Effector CD8-positive, alpha-beta T cell (primary cell): Measurements from ENCODE around the gene PDZD2.

Experiments
- DNase-seq: peaks from one replicate; lab custom pipeline; 2025; lab: John Stamatoyannopoulos, UW

PDZD2 gene

DNA sequence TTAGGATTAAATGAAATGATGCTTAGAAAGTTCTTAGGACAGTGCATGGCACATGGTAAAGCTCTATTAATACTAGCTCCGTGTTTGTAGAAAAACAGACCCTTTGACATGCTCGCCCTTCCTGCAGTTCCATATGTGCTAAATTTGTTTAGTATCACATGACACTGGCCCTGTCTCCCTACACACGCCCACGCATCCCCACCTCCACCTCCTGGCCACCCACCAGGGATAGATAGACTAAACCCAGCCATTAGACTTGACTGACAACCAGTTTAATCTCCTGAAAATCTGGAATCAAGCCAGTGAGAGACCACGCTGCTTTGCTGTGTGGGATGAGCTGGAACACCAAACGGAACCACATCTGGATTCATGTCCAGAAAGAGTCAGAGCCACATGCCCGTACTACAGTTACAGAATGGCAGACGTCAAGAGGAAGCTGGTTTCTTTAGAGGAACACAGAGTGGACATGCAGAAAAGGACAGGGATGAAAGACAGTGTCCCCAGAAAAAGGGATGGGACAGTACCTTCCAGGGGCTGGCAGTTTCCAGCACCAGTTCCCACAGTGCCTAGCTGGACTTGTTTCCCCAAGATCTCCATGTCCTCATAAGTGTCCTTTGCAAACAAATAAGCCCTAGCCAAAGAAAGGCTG lies 186.1 kb downstream of the PDZD2 start:
- no peak for DNase-seq

DNA sequence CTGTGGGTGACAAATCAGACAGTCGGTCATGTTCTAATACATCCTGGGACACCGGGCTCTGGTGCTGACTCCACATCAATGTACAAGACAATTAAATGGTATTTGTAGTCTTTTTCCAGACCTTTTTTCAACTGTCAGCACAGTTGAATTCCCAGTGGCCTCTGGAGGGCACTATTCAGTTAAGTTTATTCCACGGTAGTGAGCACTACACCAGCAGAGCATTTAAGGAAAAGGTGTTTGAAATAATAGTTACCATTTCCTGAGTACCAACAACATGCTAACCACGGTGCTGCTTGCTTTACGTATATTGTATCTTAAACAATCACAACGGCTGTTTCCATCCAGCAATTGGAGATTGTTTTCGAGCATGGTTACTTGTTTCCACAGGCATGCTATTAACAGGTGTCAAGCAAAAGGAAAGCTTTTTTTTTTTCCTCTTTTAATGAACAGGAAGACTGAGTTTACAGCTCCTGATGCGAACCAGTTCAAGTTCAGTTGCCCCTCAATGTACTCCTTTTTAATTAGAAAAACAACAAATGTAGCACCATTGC lies 186.7 kb downstream of the PDZD2 start:
- DNase-seq: no peak

DNA sequence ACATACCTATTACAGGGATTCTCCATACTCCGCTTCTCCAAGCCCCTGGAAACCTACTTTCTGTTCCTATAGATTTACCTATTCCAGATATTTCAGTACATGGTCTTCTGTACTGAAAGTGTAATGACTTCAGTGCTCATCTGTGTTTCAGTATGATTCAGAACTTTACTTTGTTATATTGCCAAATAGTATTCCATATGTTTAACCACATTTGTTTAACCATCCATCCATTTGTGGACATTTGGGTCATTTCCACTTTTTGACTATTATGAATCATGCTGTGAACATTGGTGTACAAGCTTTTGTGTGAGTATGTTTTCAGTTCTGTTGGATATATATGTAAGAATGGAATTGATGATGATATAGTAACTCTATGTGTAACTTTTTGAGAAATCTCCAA lies 188.9 kb downstream of the PDZD2 start:
- DNase-seq: no peak

DNA sequence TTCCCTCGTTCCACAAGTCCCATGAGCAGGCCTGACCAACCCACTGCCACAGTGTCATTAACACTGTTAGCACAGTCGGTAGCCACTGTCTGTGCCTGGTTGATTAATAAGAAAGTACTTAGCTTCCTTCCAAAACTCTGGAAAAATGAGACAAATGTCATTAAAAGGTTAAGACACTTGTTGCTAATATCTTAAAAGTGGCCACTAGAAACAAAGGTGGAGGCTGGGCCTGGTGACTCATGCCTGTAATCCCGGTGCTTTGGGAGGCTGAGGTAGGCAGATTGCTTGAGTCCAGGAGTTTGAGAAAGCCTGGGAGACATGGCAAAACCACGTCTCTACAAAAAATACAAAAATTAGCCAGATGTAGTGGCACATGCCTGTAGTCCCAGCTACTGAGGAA lies 194.0 kb downstream of the PDZD2 start:
- no peak for DNase-seq

DNA sequence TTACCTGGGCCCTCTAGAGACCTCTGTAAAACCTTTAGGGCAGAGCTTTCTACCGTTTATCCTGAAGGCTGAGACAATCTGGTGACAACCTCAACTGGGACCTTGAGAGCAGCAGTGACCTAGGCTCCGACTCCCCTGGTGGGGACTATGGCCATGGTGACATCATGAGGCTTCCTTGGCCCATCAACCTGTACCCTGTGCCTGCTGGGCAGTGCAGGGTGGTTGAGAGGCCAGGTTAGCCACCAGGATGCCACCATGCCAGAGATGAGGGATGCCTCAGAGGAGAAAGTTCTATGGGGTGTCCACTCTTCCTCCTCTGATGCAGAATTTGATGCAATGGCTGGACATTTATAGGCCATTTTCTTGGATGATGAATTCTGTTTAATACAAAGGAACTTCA lies 194.8 kb downstream of the PDZD2 start:
- no peak for DNase-seq

DNA sequence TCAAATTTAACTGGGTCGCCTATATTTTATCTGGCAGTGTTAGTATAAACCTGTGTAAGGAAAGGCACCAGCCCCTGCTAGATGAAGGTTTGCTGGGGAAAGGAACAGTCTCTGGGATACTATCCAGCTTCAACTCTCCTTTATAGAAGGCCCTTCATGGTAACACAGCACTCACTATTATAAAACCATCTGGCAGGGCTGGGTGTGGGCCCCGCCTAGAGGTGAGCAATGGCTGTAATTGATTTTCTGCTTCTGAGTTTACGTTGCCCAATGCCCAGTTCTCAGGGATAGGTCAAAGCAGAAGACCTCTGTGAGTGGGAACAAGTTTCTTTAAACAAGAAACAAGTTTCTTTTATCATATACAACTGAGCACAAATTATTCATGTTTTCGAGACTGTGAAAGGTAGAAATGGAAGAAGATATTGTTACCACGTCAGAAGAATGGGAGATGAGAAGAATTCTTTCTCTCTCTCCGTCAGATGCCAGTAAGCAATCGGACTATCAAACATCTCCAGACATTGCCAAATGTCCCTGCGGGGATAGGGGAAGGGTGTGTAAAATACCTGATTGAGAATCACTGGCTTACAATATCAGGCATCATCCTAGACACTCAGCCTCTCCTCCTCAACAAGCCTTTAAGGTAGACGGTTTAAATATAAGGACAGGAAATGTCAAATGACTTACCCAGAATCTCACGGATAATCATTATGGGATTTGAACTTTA lies 205.9 kb downstream of the PDZD2 start:
- DNase-seq: no peak

DNA sequence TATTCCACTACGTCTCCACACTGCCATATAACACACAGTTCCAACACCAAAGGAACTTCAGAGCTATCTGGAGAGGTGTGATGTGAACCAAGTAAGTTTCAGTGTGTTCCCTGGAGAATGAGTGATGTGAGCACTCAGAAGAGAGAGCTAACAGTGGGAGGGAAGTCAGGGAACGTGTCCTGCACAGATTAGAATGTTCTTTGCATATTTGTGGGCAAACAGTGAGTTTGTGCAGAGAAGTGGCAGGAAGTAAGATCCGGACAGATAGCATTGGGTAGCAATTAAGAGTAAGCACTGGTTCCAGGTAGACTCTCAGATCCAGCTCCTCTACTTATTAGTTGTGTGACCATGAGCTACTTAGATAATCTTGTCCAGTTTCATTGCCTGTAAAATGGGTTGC lies 206.4 kb downstream of the PDZD2 start:
- DNase-seq: no peak

DNA sequence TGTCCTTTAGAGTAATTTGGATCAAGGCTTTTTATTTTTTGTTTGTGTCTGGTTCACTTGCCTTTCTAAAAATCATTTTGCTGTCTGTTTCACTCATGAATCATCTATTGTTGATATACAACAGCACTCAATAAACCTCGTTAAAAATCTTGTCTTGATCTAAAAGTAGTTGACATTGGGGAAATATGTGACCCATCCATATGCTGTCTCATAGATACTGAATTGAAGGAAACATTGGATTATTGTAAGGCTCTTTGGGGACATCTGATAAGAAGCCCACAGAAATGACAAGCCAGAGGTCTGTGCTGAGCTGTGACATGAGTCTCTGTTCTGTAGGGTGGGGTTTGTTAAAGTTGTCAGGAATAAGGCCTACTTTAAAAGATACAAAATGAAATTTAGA lies 208.0 kb downstream of the PDZD2 start:
- no peak for DNase-seq

DNA sequence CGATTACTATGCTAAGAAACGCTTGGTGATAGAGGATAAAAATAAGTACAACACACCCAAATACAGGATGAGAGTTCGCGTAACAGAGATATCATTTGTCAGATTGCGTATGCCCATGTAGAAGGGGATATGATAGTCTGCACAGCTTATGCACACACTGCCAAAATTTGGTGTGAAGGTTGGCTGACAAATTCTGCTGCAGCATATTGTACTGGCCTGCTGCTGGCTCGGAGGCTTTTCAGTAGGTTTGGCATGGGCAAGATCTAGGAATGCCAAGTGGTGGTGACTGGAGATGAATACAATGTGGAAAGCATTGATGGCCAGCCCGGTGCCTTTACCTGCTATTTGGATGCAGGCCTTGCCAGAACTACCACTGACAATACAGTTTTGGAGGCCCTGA lies 208.4 kb downstream of the PDZD2 start:
- DNase-seq: no peak

DNA sequence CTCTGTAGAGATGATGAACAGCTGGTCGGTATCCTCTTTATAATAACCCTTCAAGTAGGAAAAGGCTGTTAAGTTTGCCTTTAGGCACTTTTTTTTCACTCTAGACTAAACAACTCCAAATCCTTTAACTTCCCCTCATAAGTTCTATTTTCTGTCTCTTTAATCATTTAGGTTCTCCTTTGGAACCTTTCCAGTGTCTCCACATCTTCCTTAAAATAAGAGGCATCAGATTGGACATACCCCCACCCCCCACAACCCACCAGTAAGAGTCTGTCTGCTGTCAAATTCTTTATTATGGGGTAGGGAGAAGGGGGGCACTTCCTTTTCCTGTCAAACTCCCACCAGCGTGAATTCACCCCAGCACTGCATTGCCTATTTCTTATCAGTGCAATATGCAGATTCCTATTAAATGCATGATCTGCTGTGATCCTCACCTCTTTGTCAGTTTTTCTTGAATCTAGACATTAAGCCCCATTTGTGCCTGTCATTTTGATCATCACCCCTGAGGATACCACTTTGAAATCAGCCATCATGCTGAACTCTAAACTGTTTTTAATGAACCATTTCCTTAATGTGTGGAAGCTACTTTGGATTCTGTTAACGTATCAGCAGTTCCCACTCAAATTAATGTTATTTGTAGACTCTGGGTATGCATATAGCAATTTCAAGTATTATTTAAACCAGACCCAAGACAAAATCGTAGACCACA lies 212.2 kb downstream of the PDZD2 start:
- DNase-seq: no peak

DNA sequence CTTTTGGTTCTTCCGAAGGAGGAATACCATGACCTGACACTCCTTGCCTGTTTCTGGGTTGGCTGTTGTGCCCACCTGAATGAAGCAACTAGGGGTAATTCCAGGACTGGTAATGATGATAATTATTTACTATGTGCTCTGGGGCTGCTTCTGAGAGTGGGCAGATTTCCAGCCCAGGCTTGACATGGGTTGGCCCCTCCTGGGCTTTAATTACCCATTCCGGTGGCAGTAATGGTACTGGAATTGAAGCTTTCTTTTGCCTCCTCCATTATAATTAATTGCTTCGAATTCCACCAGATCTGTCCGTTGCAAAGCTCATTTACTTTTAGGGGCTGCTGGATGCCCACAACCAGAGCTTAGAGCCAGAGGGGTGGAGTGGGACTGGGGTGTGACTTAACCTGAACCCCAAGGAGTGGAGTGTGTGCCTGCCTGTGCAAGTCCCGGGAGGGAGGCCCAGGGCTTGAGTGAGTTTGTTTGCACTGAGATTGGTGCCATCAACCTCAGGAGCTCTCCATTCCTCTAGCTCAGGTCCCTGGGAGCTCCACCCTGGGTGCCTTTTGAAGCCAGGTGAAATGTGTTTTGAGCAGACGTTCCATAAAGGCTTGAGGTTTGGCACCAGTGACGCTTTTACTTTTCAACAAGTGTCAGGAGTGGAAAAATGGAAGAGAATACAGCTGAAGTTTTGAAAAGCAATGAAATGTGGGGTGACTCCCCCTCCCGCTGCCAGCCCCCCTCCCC lies 214.6 kb downstream of the PDZD2 start:
- no peak for DNase-seq

DNA sequence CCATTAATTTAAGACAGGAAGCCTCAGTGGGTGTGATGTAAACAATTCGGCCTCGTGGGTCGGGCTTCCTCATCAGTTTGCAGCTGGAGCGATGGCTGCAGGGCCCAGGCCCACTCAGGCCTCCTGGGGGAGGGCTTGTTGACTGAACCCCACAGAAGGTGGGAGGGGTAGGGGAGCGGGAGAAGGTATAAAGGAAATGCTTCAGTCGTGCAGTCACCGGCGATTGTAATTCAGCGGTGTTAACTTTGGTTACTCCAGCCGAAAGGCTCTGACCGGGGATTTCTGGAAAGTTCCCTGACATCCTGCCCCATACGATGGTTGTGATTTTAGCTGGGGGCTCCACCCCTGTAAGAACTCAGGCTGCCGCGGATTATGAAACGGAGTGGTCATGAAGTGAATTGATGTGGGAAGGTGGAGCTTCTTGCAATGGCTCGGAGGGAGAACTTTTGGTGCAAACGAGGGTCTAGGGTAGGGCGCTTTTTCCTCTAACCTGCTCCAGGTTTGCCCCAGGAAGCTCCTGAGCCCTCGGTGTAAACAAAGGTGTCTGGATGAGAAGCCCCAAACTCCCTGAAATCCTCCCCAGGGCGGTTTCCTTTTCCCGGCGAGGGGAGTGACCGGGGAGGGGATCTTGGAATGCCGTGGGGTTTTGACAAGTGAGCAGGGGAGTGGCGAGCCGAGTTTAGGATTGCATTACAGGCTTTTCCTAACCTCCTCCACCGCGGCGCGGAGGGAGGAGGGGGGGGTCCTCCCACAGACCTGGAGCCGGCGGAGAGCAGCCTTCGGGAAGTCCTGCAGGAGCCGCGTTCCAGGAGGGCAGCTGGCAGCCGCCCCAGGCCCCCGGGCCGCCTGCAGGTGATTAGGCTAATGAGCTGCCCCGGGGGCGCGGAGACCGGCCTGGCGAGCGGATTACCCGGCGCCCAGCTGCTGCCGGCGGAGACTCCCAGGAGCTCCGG lies 215.5 kb downstream of the PDZD2 start:
- DNase-seq: no peak

DNA sequence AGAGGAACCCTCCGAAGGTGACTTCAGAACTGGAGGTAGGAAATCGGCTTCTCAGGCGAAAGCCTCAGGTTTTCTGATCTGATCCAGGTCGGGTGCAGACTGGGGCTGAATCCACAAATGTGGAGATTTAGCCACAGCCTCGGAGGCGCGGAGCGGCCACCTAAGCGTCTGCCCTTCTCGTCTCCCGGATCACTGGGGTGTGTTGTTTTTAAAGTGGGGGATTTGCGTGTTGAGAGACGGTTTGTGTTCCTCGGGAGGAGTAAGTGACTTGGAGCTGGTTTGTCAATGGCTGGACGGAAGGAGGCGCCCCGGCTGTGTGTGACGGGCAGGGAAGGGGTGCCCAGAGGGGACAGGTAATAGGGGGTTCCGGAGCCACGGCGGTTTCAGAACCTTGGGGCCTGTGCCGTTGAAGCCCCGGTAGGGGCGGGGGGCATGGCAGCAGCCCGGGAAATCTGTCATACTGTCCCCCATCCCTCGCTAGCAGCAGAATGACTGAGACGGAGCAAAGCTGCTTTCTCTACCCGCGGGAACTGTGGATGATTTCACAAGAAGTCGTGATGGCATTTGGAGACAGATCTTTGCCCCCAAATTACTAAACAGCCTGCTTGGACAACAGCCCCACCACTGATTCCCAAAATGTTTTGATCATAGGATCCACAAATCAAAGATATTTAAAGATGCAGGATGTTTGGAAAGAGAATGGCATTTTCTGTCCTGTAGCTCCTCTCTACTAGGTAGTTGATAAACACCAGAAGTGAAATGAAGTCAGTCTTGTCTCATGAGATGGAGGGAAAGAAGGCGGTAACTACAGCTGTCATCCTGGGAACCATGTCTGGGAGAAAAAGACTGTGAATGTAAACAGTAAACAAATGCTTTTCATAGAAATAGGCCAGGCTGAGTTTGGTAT lies 216.5 kb downstream of the PDZD2 start:
- no peak for DNase-seq

DNA sequence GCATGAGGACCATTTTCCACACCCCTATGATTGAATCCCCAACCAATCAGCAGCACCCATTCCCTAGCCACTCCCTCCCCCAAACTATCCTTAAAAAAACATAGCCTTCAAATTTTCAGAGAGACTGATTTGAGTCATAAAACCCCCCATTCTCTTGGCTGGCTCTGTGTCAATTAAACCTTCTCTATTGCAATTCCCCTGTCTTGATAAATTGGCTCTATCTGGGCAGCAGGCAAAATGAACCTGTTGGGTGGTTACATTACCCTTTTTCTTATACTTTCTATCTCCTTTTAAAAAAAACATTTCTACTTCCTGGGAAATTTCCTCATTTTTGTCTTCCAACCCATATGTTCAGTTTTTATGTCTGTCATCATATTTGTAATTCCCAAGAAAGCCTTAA lies 220.2 kb downstream of the PDZD2 start:
- DNase-seq: no peak

DNA sequence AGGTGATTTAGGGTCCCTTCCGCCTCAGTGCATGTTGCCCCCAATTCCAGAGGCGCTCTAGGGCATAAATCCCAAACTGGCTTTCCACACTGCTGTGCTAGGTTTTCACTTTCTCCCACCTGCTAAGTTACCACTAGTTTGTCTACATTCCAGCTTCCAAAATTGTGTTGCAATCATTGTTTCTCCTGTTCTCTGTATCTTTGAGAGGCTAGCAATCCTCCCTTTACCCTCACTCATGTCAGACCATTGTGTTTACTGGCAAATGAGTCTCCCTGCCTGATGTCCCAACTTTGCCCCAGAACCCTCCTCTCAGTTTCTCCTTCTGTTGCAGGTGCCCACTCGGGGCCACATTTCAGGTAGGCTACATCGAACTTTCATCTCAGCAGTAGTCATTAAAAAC lies 221.3 kb downstream of the PDZD2 start:
- DNase-seq: no peak

DNA sequence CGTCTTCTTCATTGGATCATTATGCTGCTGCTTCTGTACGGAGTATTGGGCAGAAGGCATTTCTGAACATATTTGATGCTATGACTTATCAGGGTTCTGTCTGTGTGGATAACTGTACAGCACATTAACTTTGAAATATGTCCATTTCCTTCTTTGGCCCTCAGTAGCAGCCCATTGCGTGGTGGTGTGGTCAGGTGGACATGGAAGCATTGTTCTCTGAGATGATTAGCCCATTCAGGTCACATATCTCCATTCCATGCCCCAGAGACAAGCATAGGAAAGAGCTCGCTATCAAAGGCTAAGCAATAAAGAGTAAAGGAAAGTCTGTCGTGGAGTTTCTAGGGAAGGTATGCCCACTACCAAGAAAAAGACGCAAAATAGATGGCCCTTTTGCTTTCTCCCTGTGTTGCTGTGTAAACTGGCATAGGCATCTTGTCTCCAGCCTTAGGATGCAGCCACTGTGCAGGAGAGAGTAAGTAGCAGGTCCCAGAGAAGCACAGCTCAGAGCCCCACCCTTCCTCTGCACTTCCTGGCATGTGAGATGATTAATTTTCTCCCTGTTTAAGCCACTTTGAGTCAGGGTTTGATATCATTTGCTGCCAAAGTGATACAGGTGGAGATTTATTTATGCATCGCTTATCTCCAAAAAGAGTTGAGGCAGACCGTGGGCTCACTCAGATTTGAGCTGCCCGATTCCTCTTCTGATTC lies 221.9 kb downstream of the PDZD2 start:
- no peak for DNase-seq

DNA sequence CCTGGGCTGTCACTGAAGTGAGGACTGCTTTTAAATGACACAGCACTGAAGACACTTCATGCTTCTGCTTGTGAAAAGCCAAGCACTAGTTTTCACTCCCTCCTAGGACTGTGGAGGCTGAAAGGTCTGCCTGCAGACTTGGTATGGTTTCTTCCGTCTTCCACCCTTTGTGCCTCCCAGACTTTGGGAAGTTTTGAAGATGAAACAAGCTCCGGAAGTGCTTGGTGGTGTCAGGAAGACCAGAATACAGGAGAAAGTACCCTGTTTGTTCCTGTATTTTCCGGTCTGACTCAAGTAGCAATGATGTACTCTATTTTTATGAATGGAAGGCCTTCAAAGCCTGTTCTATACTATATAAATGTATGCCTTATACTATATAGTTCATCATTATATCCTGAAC lies 222.7 kb downstream of the PDZD2 start:
- no peak for DNase-seq

DNA sequence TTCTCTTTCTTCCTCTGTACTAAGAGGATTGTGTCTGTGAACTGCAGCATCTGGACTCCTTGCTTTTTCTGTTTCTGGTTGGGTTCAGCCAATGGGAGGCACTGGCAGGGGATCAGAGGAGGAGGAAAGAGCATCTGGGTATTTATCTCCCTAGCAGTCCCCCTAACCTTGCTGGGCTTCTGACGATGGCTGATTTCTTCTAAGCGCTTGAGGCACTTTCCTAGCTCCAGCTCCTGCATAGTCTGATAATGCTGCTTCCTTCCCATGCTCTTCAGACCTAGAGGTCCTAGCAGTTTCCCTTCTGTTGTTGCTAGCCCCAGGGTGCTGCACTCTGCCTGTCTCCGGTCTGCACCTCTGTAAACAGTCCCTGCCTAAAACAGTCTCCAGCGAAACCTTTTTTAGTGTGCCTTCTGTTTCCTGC lies 225.1 kb downstream of the PDZD2 start:
- no peak for DNase-seq

DNA sequence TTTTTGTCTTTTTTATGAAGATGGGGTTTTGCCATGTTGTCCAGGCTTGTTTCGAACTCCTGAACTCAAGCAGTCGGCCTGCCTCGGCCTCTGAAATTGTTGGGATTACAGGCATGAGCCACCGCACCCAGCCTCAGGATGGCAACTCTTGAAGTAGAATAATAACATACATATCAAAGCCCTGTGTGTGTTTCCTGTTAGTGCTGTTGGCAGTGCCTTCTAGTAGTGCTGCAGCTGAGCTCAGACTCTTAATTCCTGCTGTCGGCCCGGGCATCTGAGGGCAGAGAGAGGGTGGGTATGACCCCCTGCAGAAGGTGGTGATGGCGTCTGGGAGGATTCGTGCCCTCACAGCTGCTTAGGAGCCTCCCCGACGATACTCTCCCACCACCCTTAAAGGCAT lies 227.2 kb downstream of the PDZD2 start:
- no peak for DNase-seq
